Loucy (cell line): Measurements from ENCODE around the gene WNT9A.

ENCODE experiments used
- H2AFZ ChIP-seq: fragments of 200-600 bp; sonication (generic); 2 replicates; pipeline ENCODE4 v1.6.0; 2016; ENCODE audit warnings: antibody characterized with exemption, mild to moderate bottlenecking, low read length, moderate library complexity
- H3F3A ChIP-seq: fragments of 200-600 bp; 2 replicates; pipeline ENCODE4 v1.6.0; 2016; ENCODE audit warnings: antibody characterized with exemption, low read depth, mild to moderate bottlenecking
- H3K27me3 ChIP-seq: fragments of 200-600 bp; sonication (generic); 2 replicates; pipeline ENCODE4 v1.6.1; 2014; ENCODE audit warnings: low read length, mild to moderate bottlenecking; ENCODE audit not compliant: insufficient read depth, poor library complexity, severe bottlenecking
- H3K36me3 ChIP-seq: fragments of 200-600 bp; sonication (generic); 2 replicates; pipeline ENCODE4 v1.6.1; 2016; ENCODE audit warnings: low read length; ENCODE audit not compliant: insufficient read depth
- H3K4me1 ChIP-seq: fragments of 200-600 bp; sonication (generic); 2 replicates; pipeline ENCODE4 v1.5.1; 2014; ENCODE audit warnings: low read length, mild to moderate bottlenecking; ENCODE audit not compliant: insufficient read depth, poor library complexity, severe bottlenecking
- H3K4me2 ChIP-seq: fragments of 200-600 bp; sonication (generic); 2 replicates; pipeline ENCODE4 v1.6.0; 2014; ENCODE audit warnings: antibody characterized with exemption, low read length, low read depth, mild to moderate bottlenecking; ENCODE audit not compliant: poor library complexity, severe bottlenecking
- H3K4me3 ChIP-seq: fragments of 200-600 bp; sonication (generic); 2 replicates; pipeline ENCODE4 v1.5.1; 2014; ENCODE audit warnings: low read length, mild to moderate bottlenecking, mixed read lengths; ENCODE audit not compliant: poor library complexity, severe bottlenecking
- H3K79me2 ChIP-seq: fragments of 200-600 bp; sonication (generic); 2 replicates; pipeline ENCODE4 v1.6.1; 2014; ENCODE audit warnings: low read length; ENCODE audit not compliant: insufficient read depth
- H3K9ac ChIP-seq: fragments of 200-600 bp; sonication (generic); 2 replicates; pipeline ENCODE4 v1.6.0; 2014; ENCODE audit warnings: mild to moderate bottlenecking, low read depth, low read length, moderate library complexity; ENCODE audit not compliant: poor library complexity, severe bottlenecking
- H3K9me2 ChIP-seq: fragments of 200-600 bp; sonication (generic); replicated peaks from 2 replicates; pipeline ENCODE4 v1.6.1; 2016; ENCODE audit warnings: low read depth, low read length, mixed read lengths
- H3K9me3 ChIP-seq: fragments of 200-600 bp; sonication (generic); 2 replicates; pipeline ENCODE4 v1.6.1; 2014; ENCODE audit warnings: mild to moderate bottlenecking, antibody characterized with exemption, low read length, low read depth; ENCODE audit not compliant: insufficient read depth
- H4K20me1 ChIP-seq: fragments of 200-600 bp; sonication (generic); 2 replicates; pipeline ENCODE4 v1.6.0; 2014; ENCODE audit warnings: antibody characterized with exemption, low read length, mild to moderate bottlenecking; ENCODE audit not compliant: insufficient read depth, poor library complexity, severe bottlenecking
- EZH2phosphoT487 ChIP-seq: fragments of 200-600 bp; IDR thresholded peaks from 2 replicates; pipeline ENCODE4 v1.6.1; 2018; ENCODE audit warnings: antibody characterized with exemption, mild to moderate bottlenecking, moderate library complexity, borderline replicate concordance
- TF ChIP-seq, protein P1 (sequence below): fragments of 200-600 bp; sonication (generic); conservative IDR thresholded peaks from 2 replicates; pipeline ENCODE4 v1.5.1; 2014; ENCODE audit warnings: mild to moderate bottlenecking, antibody characterized with exemption, low read length

WNT9A gene

DNA sequence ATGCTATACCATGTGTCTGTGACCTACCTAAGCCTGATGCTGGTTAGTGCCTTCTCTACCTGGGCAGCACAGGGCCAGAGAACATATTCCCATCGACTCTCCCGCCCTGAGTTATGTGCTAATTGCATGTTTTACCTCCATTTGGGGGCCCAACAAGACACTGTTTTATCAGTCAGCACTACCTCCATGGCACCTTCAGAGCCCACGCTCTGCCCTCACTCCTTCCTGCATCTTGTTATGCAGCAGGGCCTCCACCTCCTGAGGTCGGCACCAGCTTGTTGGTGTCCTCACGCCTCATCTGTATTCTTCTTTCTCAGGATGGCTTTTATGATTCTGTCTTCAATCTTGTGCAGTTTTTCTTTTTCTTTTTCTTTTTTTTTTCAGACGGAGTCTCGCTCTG lies 11.9 kb downstream of the WNT9A start:
- no peaks in the 10 kb centered on the region; the same call in 1 of the 2 replicates for H3K9me3 ChIP-seq
- H3K79me2 ChIP-seq, result no peaks in the 10 kb centered on the region
- no peaks in the 10 kb centered on the region for H4K20me1 ChIP-seq
- H3K36me3 ChIP-seq, result no peaks in the 10 kb centered on the region
- H2AFZ ChIP-seq, result no peak overlapping the region
- H3K4me2 ChIP-seq, result no peak overlapping the region
- no peaks in the 10 kb centered on the region for H3K27me3 ChIP-seq
- TF ChIP-seq, protein P1, sequence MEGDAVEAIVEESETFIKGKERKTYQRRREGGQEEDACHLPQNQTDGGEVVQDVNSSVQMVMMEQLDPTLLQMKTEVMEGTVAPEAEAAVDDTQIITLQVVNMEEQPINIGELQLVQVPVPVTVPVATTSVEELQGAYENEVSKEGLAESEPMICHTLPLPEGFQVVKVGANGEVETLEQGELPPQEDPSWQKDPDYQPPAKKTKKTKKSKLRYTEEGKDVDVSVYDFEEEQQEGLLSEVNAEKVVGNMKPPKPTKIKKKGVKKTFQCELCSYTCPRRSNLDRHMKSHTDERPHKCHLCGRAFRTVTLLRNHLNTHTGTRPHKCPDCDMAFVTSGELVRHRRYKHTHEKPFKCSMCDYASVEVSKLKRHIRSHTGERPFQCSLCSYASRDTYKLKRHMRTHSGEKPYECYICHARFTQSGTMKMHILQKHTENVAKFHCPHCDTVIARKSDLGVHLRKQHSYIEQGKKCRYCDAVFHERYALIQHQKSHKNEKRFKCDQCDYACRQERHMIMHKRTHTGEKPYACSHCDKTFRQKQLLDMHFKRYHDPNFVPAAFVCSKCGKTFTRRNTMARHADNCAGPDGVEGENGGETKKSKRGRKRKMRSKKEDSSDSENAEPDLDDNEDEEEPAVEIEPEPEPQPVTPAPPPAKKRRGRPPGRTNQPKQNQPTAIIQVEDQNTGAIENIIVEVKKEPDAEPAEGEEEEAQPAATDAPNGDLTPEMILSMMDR, result no peak
- no peak for TF ChIP-seq EZH2phosphoT487
- no peak overlapping the region for H3K9ac ChIP-seq
- H3K9me2 ChIP-seq, result no peaks in the 10 kb centered on the region
- no peak overlapping the region for H3K4me3 ChIP-seq
- no peaks in the 10 kb centered on the region for H3F3A ChIP-seq
- no peaks in the 10 kb centered on the region for H3K4me1 ChIP-seq

DNA sequence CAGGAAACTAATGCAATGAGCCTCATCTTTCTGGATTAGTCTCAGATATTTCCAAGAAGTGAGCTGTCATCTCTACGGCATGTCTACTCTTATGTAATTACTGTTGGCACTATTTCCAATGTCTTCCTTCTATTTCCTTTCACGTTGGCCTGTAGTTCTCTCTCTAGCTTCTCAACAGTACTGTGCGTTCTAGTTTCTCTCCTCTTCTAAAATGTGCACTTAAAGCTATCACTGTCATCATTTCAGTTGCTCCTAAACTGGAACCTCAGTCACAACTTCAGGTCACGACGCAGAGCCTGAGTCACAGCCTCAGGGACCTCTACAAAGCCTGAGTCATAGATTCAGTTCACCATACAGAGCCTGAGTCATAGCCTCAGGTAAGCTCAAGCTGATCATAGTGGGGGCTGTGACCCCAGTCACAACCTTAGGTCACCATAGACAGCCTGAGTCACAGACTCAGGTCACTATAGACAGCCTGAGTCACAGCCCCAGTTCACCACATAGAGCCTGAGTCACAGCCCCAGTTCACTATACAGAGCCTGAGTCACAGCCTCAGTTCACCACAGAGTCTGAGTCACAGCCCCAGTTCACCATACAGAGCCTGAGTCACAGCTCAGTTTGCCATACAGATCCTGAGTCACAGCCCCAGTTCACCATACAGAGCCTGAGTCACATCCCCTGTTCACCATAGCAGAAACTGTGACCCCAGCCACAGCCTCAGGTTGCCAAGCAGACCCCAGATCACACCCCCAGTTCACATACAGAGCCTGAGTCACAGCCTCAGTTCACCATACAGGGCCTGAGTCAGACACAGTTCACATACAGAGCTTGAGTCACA lies 13.0 kb downstream of the WNT9A start:
- Histone ChIP-seq H3K9ac (no peak overlapping the region), H3K4me1 (no peaks in the 10 kb centered on the region), H4K20me1 (no peaks in the 10 kb centered on the region), H3K9me2 (no peaks in the 10 kb centered on the region), H3K4me2 (no peak overlapping the region), H3K9me3 (no peaks in the 10 kb centered on the region), H2AFZ (no peak overlapping the region), H3K79me2 (no peaks in the 10 kb centered on the region), H3K36me3 (no peaks in the 10 kb centered on the region), H3K4me3 (no peak overlapping the region), H3F3A (no peaks in the 10 kb centered on the region), H3K27me3 (no peaks in the 10 kb centered on the region)
- TF ChIP-seq, protein P1, result no peak
- TF ChIP-seq EZH2phosphoT487, result no peak

DNA sequence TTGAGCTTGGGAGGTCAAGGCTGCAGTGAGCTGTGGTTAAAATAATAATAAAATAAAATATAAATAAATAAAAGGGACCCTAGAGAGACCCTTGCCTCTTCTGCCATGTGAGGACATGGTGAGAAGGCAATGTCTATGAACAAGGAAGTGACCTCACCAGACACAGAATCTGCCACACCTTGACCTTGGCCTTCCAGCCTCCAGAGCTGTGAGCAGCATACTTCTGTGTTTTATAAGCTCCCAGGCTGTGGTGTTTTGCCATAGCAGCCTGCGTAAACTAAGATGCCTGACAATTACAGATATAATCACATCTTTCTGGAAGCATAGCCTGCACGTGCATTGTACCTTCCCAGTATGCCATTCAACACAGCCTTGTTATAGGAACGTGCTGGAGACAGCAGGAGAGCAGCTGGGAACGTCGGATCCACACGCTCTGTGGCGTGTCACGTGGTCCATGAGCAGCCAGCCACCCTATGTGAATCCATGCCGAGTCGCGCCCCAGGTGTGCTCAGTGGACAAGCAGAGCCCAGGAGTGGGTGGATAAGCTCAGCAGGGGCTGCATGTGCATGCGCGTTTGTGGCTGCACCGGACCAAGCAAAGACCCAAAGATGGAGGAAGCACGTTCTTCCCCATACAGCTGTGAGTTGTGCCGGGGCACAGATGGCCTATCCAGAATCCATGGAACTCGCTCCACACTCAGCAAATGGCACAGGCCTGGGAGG lies 17.8 kb downstream of the WNT9A start:
- Histone ChIP-seq H3K9me3 (no peaks in the 10 kb centered on the region; the same call in 1 of the 2 replicates), H3K9ac (no peak overlapping the region), H4K20me1 (no peaks in the 10 kb centered on the region), H3K4me2 (no peak overlapping the region), H2AFZ (no peak overlapping the region), H3K36me3 (no peaks in the 10 kb centered on the region), H3K4me3 (no peak overlapping the region), H3K27me3 (no peaks in the 10 kb centered on the region), H3F3A (no peaks in the 10 kb centered on the region), H3K79me2 (no peaks in the 10 kb centered on the region), H3K4me1 (no peaks in the 10 kb centered on the region), H3K9me2 (no peaks in the 10 kb centered on the region)
- TF ChIP-seq EZH2phosphoT487, result no peak
- TF ChIP-seq, protein P1, result no peak
